ENCODE results near the gene CXCR5. TPM values are rescaled to one million over a fixed set of nuclear protein-coding genes. Genes with fewer than 3 reads are reported as not detected.
A peak's percentile ranks its signal among the peaks of the same experiment; 100 is the strongest.

The CXCR5 gene
- total and polyA plus RNA-seq, 2 of the 4 experiments (the other 2 are of a cell fraction): not detected

DNA sequence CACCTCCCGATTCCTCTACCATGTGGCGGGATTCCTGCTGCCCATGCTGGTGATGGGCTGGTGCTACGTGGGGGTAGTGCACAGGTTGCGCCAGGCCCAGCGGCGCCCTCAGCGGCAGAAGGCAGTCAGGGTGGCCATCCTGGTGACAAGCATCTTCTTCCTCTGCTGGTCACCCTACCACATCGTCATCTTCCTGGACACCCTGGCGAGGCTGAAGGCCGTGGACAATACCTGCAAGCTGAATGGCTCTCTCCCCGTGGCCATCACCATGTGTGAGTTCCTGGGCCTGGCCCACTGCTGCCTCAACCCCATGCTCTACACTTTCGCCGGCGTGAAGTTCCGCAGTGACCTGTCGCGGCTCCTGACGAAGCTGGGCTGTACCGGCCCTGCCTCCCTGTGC lies 10.5 kb downstream of the CXCR5 start:
- H3K9ac ChIP-seq (ENCODE audit: low read depth, low read length): no peak overlapping the region
- no peak overlapping the region for H2BK5ac ChIP-seq (ENCODE audit: low read depth, low read length, poor library complexity, severe bottlenecking)
- DNase-seq (no peak), ATAC-seq (ENCODE audit: low read depth) (no peak)
- H3K18ac ChIP-seq (ENCODE audit: low read depth, low read length): no peak overlapping the region
- peaks cover 5% of the 10 kb centered on the region for H3K9me1 ChIP-seq (ENCODE audit: insufficient read depth, low read length)
- H3K79me1 ChIP-seq (ENCODE audit: low read depth in 1 of 2, low read length in 2 of 2): peaks cover 10 to 16% of the 10 kb centered on the region in 2 experiments; a peak in 2 of 4 replicates
- no peak overlapping the region for H4K8ac ChIP-seq (ENCODE audit: low read depth in 2 of 2, low read length in 2 of 2)
- no peaks in the 10 kb centered on the region for H3K9me3 ChIP-seq (ENCODE audit: control insufficient read depth, insufficient read depth, low read length)
- H2BK20ac ChIP-seq (ENCODE audit: low read depth, low read length): no peak overlapping the region
- H3K4me2 ChIP-seq (ENCODE audit: low read depth, low read length): no peak overlapping the region
- TF ChIP-seq NFE2L2 (IDR thresholded peaks at IDR 0.05; ENCODE audit: low read depth, low read length) (no peak), BHLHE40 (IDR thresholded peaks at IDR 0.05; ENCODE audit: low read depth, low read length) (no peak), SMC3 (IDR thresholded peaks at IDR 0.05; ENCODE audit: low read depth, low read length) (no peak), POLR2A (IDR thresholded peaks at IDR 0.05; ENCODE audit: low read depth, low read length) (no peak), MXI1 (IDR thresholded peaks at IDR 0.05; ENCODE audit: borderline replicate concordance, low read depth, low read length) (no peak), MAZ (IDR thresholded peaks at IDR 0.05; ENCODE audit: borderline replicate concordance, low read depth, low read length) (no peak), RAD21 (IDR thresholded peaks at IDR 0.05; ENCODE audit: low read length) (no peak), CEBPB (IDR thresholded peaks at IDR 0.05; ENCODE audit: low read depth, low read length) (no peak), MAFK (IDR thresholded peaks at IDR 0.05; ENCODE audit: low read depth, low read length) (no peak), RCOR1 (IDR thresholded peaks at IDR 0.05; ENCODE audit: insufficient replicate concordance, low read length) (no peak), CHD1 (IDR thresholded peaks at IDR 0.05; ENCODE audit: low read depth, low read length) (no peak), FOS (IDR thresholded peaks at IDR 0.05; ENCODE audit: low read depth, low read length) (no peak), RFX5 (IDR thresholded peaks at IDR 0.05; ENCODE audit: low read depth, low read length) (no peak)
- TF ChIP-seq, protein P1, sequence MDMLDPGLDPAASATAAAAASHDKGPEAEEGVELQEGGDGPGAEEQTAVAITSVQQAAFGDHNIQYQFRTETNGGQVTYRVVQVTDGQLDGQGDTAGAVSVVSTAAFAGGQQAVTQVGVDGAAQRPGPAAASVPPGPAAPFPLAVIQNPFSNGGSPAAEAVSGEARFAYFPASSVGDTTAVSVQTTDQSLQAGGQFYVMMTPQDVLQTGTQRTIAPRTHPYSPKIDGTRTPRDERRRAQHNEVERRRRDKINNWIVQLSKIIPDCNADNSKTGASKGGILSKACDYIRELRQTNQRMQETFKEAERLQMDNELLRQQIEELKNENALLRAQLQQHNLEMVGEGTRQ (IDR thresholded peaks at IDR 0.05; ENCODE audit: low read depth, low read length): no peak
- TF ChIP-seq, protein P2, sequence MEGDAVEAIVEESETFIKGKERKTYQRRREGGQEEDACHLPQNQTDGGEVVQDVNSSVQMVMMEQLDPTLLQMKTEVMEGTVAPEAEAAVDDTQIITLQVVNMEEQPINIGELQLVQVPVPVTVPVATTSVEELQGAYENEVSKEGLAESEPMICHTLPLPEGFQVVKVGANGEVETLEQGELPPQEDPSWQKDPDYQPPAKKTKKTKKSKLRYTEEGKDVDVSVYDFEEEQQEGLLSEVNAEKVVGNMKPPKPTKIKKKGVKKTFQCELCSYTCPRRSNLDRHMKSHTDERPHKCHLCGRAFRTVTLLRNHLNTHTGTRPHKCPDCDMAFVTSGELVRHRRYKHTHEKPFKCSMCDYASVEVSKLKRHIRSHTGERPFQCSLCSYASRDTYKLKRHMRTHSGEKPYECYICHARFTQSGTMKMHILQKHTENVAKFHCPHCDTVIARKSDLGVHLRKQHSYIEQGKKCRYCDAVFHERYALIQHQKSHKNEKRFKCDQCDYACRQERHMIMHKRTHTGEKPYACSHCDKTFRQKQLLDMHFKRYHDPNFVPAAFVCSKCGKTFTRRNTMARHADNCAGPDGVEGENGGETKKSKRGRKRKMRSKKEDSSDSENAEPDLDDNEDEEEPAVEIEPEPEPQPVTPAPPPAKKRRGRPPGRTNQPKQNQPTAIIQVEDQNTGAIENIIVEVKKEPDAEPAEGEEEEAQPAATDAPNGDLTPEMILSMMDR (conservative IDR thresholded peaks at IDR 0.05; ENCODE audit: low read depth, low read length): no peak
- TF ChIP-seq, protein P3, sequence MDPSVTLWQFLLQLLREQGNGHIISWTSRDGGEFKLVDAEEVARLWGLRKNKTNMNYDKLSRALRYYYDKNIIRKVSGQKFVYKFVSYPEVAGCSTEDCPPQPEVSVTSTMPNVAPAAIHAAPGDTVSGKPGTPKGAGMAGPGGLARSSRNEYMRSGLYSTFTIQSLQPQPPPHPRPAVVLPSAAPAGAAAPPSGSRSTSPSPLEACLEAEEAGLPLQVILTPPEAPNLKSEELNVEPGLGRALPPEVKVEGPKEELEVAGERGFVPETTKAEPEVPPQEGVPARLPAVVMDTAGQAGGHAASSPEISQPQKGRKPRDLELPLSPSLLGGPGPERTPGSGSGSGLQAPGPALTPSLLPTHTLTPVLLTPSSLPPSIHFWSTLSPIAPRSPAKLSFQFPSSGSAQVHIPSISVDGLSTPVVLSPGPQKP (IDR thresholded peaks at IDR 0.05; ENCODE audit: borderline replicate concordance, low read depth, low read length): no peak
- in situ Hi-C loops (cut with MboI; ENCODE audit: low sequenced_read_pairs): no loop called here
- no peak overlapping the region for H3K4me3 ChIP-seq (ENCODE audit: insufficient read depth, low read depth, low read length)
- H3K36me3 ChIP-seq (ENCODE audit: control insufficient read depth, insufficient read depth, low read length): peaks cover 25% of the 10 kb centered on the region
- H3K4ac ChIP-seq (ENCODE audit: low read depth, low read length): no peak overlapping the region
- ChIA-PET POLR2A (ENCODE audit: unreplicated experiment) (no interaction called here), CTCF (no interaction called here)
- WGBS, 2 experiments (ENCODE audit: extremely low coverage in 2 of 2, insufficient read length in 1 of 2): 90% methylated on average over 10 of the region's 19 CpGs; no CpG with 5 or more reads in 1 of the 2 experiments
- no peak overlapping the region for H2AFZ ChIP-seq (replicated peaks; ENCODE audit: low read length, poor library complexity)
- H3K23ac ChIP-seq (ENCODE audit: low read depth, low read length): no peak overlapping the region
- BruUV-seq (replicated peaks): no TSS peak
- dilution Hi-C loops (cut with HindIII; ENCODE audit: low sequenced_read_pairs, unreplicated experiment): no loop called here
- H3K4me1 ChIP-seq (ENCODE audit: control insufficient read depth, insufficient read depth, low read length): peaks cover 2% of the 10 kb centered on the region
- H4K20me1 ChIP-seq (ENCODE audit: insufficient read depth, low read length): peaks cover 29% of the 10 kb centered on the region
- no peak overlapping the region for H2BK15ac ChIP-seq (ENCODE audit: low read depth, low read length)
- no peak overlapping the region for H3K27ac ChIP-seq (ENCODE audit: insufficient read depth, low read length)
- no peak overlapping the region for H4K91ac ChIP-seq (ENCODE audit: insufficient read depth, low read depth, low read length)
- H2AK5ac ChIP-seq (ENCODE audit: low read depth, low read length): no peak overlapping the region
- no peak overlapping the region for H2BK120ac ChIP-seq (ENCODE audit: low read depth, low read length)
- intact Hi-C loops (cut with micrococcal nuclease): no loop called here
- no peak overlapping the region for H3K14ac ChIP-seq (replicated peaks; ENCODE audit: low read depth, low read length)
- peak overlapping the region; percentile 30 for H2AK9ac ChIP-seq (replicated peaks; ENCODE audit: low read depth, low read length, poor library complexity)
- H4K5ac ChIP-seq (ENCODE audit: low read depth, low read length): no peak overlapping the region
- no peaks in the 10 kb centered on the region for H3K27me3 ChIP-seq (ENCODE audit: control insufficient read depth, insufficient read depth, low read length)
- no peak overlapping the region for H3K56ac ChIP-seq (ENCODE audit: extremely low read depth, insufficient read depth, low read length)
